ENCODE measurements around the gene SETD5. TPM values are rescaled to one million over a fixed set of nuclear protein-coding genes. Genes with fewer than 3 reads are reported as not detected.

SETD5 gene
- total RNA-seq, 2 experiments from 2014 or later = 104 to 112 TPM

DNA sequence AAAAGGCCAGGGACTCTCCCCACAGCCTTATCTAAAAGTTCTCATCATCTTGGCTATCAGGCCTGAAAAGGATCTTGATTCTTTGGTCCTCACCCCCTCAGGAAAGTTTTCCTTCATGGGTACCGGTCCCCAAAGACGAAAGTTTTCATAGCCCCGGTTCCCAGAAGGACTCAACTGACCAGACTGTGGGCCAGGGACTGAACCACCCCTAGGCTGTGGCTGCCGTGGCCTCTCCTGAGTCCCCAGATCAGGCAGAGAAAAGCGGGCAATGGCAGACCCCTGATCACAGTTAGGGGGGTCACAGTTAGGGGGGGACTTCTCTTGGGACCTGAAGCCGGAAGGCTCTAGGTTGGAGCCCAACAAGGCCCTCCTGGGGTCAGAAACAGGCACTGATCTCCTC is 101.4 kb downstream of the SETD5 start:
- H3K9me3 Mint-ChIP-seq = no peaks in the 10 kb centered on the region
- H3K4me3 Mint-ChIP-seq = no peak overlapping the region
- H3K36me3 Mint-ChIP-seq = no peaks in the 10 kb centered on the region
- no peak overlapping the region for H3K27ac Mint-ChIP-seq
- peaks cover 36% of the 10 kb centered on the region for H3K27me3 Mint-ChIP-seq
- peaks cover 7% of the 10 kb centered on the region for H3K4me1 Mint-ChIP-seq
- no peak for DNase-seq

DNA sequence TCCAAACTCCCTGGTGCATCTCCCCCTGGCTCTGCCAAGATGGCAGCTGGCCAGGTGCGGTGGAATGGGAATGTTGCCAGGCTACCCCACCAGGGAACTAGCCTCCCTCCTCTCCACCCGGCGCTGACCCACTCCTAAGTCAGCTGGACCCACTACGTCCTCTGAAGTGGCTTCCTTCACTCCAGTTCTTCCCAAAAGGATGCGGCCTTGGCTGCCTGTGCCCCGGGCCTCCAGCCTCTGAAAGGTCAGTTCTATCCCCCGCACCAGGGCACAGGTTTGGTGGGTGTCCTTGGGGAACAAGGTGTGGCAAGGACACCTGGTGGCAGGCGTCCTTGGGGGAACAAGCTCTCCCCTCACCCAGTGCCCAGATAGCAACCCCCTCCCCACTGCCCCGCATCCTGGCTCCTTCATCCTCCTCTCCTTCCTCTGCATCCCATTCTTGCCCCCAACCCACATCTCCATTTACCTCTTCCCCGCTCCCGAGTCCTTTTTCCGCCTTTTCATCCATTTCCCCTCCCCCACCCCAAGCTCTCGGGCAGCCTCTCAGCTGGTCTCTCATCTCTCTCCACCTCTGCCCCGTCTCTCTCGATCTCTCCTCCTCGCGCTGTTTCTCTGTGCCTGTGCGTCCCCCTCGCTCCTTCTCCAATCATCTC is 102.2 kb downstream of the SETD5 start:
- H3K4me3 Mint-ChIP-seq = no peak overlapping the region
- H3K9me3 Mint-ChIP-seq = no peaks in the 10 kb centered on the region
- peaks cover 7% of the 10 kb centered on the region for H3K4me1 Mint-ChIP-seq
- no peak for DNase-seq
- H3K27me3 Mint-ChIP-seq = peaks cover 36% of the 10 kb centered on the region
- no peak overlapping the region for H3K27ac Mint-ChIP-seq
- H3K36me3 Mint-ChIP-seq = no peaks in the 10 kb centered on the region

DNA sequence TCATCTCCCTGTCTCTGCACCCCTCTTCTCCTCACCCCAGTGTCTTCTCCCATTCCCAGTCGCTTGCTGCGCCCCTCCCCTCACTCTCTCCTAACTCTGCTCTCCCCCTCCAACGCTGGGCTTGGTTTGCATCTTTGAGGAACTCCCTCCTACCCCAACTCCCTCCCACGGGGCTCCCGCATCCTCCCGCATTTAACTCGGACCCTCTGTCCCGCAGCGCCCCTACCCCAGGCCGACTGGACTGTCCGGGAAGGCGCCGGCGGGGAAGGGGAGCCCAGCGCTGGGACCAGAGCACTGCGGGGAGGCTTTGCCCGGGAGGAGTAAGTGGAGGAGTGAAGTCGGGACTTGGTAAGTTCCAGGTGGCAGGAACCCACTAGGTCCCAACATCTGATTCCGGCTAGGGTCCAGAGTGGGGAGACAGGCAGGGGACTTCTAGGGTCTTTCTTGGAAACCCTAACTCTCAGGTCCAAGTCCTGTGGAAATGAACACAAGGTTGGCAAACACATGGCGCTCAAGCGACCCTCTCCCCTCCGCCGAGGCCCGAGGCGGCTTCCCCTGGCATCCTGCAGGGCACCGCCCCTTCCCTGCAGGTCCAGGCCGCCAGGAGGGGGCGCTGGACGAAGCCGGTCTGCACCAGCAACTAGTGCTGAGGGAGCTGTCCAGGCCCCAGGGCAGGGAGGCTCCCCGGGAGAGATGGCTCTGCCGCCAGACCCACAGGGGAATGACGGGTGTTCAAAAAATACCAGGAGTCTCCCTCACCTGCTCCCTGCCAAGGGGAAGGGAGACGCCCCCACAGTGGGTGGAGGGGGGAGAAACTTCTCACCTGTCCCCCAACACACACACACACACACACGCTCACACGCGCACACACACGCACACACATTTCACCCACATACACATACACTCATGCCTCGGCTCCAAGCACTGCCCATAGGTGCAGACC is 103.0 kb downstream of the SETD5 start:
- DNase-seq = peak; percentile 79
- Mint-ChIP-seq H3K27ac (no peak overlapping the region), H3K9me3 (no peaks in the 10 kb centered on the region), H3K36me3 (no peaks in the 10 kb centered on the region), H3K27me3 (peaks cover 36% of the 10 kb centered on the region), H3K4me3 (no peak overlapping the region), H3K4me1 (peaks cover 7% of the 10 kb centered on the region)

DNA sequence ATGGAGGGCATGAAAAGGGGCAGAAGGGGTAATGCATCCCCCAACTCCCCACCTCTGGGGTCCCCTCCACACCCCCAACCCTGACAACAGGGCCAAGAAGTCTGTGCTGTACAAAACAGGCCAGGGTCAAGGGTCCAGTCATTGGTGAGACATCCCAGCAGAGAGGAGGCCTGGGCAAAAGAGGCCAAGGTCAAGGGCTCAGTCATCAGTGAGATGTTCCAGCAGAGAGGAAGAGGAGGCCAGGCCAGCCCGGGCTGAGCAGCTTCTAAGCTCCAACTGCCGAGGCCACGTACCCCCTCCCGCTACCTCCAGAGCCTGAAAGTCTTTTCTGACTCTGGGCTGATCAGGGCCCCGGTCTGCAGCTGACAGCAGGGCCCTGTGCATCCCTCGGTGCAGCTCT is 103.8 kb downstream of the SETD5 start:
- peaks cover 7% of the 10 kb centered on the region for H3K4me1 Mint-ChIP-seq
- H3K4me3 Mint-ChIP-seq = no peak overlapping the region
- H3K27ac Mint-ChIP-seq = no peak overlapping the region
- H3K27me3 Mint-ChIP-seq = peaks cover 41% of the 10 kb centered on the region
- H3K36me3 Mint-ChIP-seq = no peaks in the 10 kb centered on the region
- DNase-seq = no peak
- H3K9me3 Mint-ChIP-seq = no peaks in the 10 kb centered on the region

DNA sequence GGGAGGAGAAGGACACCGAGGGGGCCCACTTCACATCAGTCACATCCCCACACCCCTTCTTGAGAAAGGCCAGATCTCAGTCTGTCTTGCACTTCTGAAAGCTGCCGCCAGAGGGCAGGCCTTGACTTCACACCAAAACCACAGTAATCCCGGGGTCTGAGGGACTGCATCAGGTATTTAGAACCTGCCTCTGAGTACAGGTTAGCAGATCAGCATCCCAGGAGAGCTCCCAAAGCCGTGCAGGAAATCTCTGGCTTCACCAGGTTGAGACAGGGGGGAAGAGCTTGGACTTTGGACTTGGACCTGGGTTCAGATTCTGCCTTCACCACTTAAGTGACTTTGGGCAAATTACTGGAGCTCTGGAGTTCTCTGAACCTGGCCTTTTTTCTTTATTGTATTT is 105.9 kb downstream of the SETD5 start:
- no peaks in the 10 kb centered on the region for H3K36me3 Mint-ChIP-seq
- H3K27ac Mint-ChIP-seq = no peak overlapping the region
- peaks cover 46% of the 10 kb centered on the region for H3K27me3 Mint-ChIP-seq
- DNase-seq = peak; percentile 58
- peaks cover 7% of the 10 kb centered on the region for H3K4me1 Mint-ChIP-seq
- H3K4me3 Mint-ChIP-seq = no peak overlapping the region
- H3K9me3 Mint-ChIP-seq = no peaks in the 10 kb centered on the region

DNA sequence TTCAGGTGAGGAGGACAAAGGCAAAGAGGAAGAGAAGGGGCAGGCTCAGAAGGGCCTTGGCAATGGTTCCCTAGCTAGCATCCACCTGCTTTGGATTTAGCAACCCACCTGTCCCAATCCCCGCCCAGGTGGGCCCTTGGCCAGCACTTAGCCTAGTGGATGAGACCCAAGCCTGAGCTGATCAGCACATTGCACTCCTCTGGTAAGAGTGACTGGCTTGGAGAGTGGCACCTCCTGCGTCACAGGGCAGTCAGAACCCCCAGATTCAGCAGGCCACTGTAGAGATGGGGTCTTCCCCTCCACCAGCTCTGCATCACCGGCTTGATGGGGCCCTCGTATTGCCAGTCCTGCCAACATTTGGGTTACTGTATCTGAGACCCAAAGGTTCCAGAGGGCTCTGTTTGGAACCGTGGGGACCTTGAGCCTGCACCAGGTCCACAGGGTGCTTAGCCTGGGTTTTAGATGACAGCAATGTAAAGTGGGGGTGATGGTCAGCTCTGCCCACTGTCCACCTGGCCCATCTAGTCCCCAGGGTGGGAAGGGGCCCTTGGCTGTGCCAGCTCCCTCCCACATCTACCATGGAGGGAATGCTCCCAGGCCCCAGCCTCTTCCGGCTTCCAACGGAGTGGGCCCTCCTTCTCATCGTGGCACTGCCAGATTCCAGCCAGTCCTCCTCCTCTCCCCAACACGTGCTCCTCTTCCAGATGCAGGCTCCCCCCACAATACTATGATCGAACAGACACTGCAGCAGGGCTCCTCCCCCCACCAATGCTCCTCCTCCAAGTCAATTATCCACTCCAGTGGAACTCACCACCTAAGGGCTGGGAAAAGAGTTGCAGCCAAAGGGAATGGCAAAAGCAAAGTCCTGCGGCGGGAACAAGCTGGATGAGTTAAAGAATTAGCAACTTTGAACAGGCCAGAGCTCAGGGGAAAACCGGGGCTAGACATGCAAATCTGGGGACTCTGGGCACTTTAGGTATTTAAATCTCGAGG is 110.5 kb downstream of the SETD5 start:
- Mint-ChIP-seq H3K27ac (no peak overlapping the region), H3K9me3 (no peaks in the 10 kb centered on the region), H3K27me3 (peaks cover 27% of the 10 kb centered on the region), H3K36me3 (no peaks in the 10 kb centered on the region), H3K4me3 (no peak overlapping the region), H3K4me1 (peaks cover 3% of the 10 kb centered on the region)
- DNase-seq = no peak

DNA sequence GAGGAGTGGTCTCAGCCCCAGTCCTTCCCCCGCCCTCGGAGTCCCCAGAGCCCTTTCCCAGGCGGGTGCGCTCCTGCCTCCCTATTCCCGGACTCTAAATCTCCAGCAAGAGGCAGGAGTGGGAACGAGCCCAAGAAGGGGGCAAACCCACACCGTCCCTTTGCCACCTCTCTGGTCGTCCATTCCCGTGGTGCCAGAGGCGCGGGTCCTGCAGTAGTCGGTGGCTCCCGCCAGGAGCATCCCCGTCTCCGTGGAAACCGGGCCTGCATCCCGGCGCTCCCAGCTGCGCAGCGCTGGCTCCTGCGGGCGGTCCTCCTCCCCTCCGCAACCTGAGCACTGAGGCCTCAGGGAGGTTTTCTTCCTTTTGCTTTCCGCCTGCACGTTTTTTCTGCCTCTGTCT is 111.4 kb downstream of the SETD5 start:
- Mint-ChIP-seq H3K36me3 (no peaks in the 10 kb centered on the region), H3K4me1 (peaks cover 2% of the 10 kb centered on the region), H3K27ac (no peak overlapping the region), H3K9me3 (no peaks in the 10 kb centered on the region), H3K4me3 (no peak overlapping the region), H3K27me3 (peaks cover 26% of the 10 kb centered on the region)
- no peak for DNase-seq

DNA sequence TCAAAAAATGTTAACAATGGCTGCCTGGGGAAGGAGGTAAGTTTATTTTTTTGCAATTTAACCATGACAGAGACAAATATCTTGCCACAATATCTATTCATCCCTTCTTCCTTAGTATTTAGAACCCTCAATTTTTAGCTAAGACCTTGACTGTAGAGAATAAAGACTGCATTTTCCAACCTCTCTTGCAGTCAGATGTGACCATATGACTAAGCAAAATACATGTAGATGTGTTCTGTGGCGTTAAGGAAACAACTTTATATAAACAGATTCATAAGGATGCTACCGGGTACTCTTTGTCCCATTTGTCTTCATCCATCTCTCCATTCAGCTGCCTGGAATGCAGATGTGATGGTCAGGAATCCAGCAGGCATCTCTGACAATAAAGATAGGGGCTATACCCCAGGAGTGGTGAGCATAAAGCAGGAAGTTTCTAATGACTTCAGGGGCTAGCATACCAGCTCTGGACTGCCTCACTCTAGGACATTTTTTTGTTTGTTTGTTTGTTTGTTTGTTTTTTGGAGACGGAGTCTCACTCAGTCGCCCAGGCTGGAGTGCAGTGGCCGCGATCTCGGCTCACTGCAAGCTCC is 115.1 kb downstream of the SETD5 start:
- no peak overlapping the region for H3K27ac Mint-ChIP-seq
- H3K36me3 Mint-ChIP-seq = no peaks in the 10 kb centered on the region
- no peaks in the 10 kb centered on the region for H3K9me3 Mint-ChIP-seq
- H3K27me3 Mint-ChIP-seq = peaks cover 20% of the 10 kb centered on the region
- H3K4me1 Mint-ChIP-seq = peaks cover 2% of the 10 kb centered on the region
- H3K4me3 Mint-ChIP-seq = no peak overlapping the region
- no peak for DNase-seq

DNA sequence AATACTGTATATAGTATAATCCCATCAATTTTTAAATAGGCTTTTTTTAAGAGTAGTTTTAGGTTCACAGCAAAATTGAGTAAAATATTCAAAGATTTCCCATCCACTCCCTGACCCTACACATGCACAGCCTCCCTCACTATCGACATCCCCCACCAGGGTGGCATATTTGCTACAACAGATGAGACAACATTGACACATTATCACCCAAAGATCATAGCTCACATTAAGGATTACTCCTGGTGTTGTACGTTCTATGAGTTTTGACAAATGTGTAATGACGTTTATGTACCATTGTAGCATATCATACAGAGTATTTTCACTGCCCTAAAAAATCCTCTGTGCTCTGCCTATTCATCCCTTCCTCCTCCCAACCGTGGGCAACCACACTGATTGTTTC is 116.9 kb downstream of the SETD5 start:
- Mint-ChIP-seq H3K4me3 (no peak overlapping the region), H3K4me1 (no peaks in the 10 kb centered on the region), H3K27me3 (peaks cover 16% of the 10 kb centered on the region), H3K9me3 (no peaks in the 10 kb centered on the region), H3K27ac (no peak overlapping the region), H3K36me3 (no peaks in the 10 kb centered on the region)
- DNase-seq = no peak

DNA sequence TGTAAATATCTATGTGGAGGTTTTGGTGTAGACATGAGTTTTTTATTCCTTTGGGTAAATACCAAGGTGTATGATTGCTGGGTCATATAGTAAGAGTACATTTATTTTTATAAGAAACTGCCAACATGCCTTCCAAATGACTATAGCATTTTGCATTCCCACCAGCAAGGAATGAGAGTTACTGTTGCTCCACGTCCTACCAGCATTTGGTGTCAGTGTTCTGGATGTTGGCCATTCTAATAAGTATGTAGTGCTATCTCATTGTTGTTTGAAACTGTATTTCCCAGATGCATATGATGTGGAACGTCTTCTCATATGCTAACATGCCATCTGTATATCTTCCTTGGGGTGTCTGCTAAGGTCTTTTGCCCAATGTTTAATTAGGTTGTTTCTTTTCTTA is 117.5 kb downstream of the SETD5 start:
- DNase-seq = no peak
- Mint-ChIP-seq H3K27me3 (peaks cover 18% of the 10 kb centered on the region), H3K9me3 (no peaks in the 10 kb centered on the region), H3K36me3 (no peaks in the 10 kb centered on the region), H3K27ac (no peak overlapping the region), H3K4me1 (no peaks in the 10 kb centered on the region), H3K4me3 (no peak overlapping the region)

DNA sequence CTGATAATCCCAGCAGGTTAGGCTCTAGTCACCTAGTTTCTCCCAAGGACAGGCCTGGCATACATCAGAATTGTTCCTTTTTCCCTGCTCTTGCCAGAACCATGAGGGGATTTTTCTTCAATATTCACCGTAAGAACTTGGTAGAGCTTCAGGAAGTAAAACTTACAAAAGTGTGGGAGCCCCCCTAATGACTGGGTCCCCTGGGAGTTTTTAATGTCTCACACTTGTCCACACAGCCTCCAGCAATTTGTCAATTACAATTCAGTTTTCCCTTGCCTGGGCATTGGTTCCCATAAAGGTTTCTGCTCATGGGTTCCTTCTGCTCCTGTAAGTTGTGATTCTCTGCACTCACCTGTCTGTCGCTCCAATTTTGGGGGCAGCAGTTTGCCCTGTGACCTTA is 127.7 kb downstream of the SETD5 start:
- H3K4me1 Mint-ChIP-seq = no peaks in the 10 kb centered on the region
- H3K4me3 Mint-ChIP-seq = no peak overlapping the region
- H3K27ac Mint-ChIP-seq = no peak overlapping the region
- H3K36me3 Mint-ChIP-seq = no peaks in the 10 kb centered on the region
- H3K9me3 Mint-ChIP-seq = peaks cover 3% of the 10 kb centered on the region
- no peak for DNase-seq
- H3K27me3 Mint-ChIP-seq = peaks cover 14% of the 10 kb centered on the region

Other genes with a start within 250 kb of the SETD5 start
- gene SRGAP3, start 148.0 kb upstream of the SETD5 start, total RNA-seq = 1 to 10 TPM; 1.2 to 1.3 TPM
- 10 to 100 TPM; 62.5 to 63.8 TPM for gene THUMPD3, start 34.6 kb upstream of the SETD5 start, total RNA-seq
- gene LHFPL4, start 156.2 kb downstream of the SETD5 start, total RNA-seq = not detected